ENCODE results near the gene LAIR2. TPM values are rescaled to one million over a fixed set of nuclear protein-coding genes. Genes with fewer than 3 reads are reported as not detected.

LAIR2 gene
- total and polyA plus RNA-seq, 10 of the 15 experiments (the other 5 are each of a cell fraction or from before 2014, with no cell fraction given) = not detected

DNA sequence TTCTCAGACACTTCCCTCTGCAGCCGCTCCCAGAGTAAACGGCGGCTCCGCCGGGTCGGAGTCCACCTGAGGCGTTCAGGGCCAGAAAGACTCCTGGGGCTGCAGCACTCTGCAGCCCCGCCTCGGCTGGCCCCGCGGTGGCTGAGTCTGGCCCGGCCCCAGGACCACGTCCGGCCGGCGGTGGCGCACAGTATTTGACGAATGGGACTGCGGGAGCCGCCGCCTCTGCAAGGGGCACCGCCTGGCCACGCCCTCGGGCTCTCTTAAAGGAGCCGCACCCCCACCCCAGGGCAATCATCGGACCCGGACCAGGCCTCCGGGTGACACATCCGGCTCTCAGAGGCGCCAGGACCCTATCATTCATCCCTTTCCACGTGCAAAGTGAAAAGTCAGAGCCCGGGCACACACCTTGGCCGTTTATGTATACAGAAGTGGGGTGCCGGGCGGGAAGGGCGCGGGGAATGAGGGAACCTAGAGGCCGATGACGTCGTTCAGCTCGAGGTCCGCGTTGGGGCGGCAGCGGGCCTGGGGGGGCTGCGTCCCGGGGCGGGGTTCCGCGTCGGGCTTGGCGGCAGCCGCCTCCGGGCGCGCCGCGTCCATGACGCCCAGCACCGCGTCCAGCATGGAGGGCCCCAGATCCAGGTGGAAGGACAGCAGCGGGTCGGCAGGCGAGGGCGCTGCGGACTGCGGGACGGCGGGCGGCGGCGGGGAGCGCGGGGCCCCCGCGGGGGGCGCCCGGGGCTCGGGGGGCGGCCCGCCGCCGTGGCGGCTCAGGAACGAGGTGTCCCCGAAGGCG lies 37.8 kb upstream of the LAIR2 start (continued):
- TF ChIP-seq JUND (IDR thresholded peaks at IDR 0.05; ENCODE audit: low read depth, low read length) = no peak
- peak; percentile 55 for TF ChIP-seq SP1 (IDR thresholded peaks at IDR 0.05; ENCODE audit: low read depth, low read length)
- no peak for TF ChIP-seq SREBF2 (IDR thresholded peaks at IDR 0.05; ENCODE audit: low read length)
- TF ChIP-seq, protein P1, sequence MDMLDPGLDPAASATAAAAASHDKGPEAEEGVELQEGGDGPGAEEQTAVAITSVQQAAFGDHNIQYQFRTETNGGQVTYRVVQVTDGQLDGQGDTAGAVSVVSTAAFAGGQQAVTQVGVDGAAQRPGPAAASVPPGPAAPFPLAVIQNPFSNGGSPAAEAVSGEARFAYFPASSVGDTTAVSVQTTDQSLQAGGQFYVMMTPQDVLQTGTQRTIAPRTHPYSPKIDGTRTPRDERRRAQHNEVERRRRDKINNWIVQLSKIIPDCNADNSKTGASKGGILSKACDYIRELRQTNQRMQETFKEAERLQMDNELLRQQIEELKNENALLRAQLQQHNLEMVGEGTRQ (IDR thresholded peaks at IDR 0.05; ENCODE audit: borderline replicate concordance, low read depth, low read length) = no peak
- TF ChIP-seq RFX5 (IDR thresholded peaks at IDR 0.05; ENCODE audit: low read depth, low read length) = no peak
- no peak for TF ChIP-seq SPI1 (IDR thresholded peaks at IDR 0.05; ENCODE audit: borderline replicate concordance, insufficient read depth, low read depth, low read length)
- no peak for TF ChIP-seq KDM1A (IDR thresholded peaks at IDR 0.05; ENCODE audit: borderline replicate concordance)
- TF ChIP-seq, protein P2, sequence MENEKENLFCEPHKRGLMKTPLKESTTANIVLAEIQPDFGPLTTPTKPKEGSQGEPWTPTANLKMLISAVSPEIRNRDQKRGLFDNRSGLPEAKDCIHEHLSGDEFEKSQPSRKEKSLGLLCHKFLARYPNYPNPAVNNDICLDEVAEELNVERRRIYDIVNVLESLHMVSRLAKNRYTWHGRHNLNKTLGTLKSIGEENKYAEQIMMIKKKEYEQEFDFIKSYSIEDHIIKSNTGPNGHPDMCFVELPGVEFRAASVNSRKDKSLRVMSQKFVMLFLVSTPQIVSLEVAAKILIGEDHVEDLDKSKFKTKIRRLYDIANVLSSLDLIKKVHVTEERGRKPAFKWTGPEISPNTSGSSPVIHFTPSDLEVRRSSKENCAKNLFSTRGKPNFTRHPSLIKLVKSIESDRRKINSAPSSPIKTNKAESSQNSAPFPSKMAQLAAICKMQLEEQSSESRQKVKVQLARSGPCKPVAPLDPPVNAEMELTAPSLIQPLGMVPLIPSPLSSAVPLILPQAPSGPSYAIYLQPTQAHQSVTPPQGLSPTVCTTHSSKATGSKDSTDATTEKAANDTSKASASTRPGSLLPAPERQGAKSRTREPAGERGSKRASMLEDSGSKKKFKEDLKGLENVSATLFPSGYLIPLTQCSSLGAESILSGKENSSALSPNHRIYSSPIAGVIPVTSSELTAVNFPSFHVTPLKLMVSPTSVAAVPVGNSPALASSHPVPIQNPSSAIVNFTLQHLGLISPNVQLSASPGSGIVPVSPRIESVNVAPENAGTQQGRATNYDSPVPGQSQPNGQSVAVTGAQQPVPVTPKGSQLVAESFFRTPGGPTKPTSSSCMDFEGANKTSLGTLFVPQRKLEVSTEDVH (IDR thresholded peaks at IDR 0.05; ENCODE audit: low read depth, partially characterized antibody) = no peak
- TF ChIP-seq MEF2A (IDR thresholded peaks at IDR 0.05; ENCODE audit: insufficient read depth, low read depth, low read length) = no peak
- TF ChIP-seq DPF2 (IDR thresholded peaks at IDR 0.05) = 0 out of 2 replicates have a peak, but pooled peaks have one; percentile 46
- no peak for TF ChIP-seq NRF1 (conservative IDR thresholded peaks at IDR 0.05; ENCODE audit: low read depth, low read length)
- no peak for TF ChIP-seq EP300 (IDR thresholded peaks at IDR 0.05; ENCODE audit: borderline replicate concordance in 1 of 2, control insufficient read depth in 1 of 2, low read depth in 2 of 2, low read length in 2 of 2)
- TF ChIP-seq RBBP5 (conservative IDR thresholded peaks at IDR 0.05) = no peak
- TF ChIP-seq NBN (IDR thresholded peaks at IDR 0.05) = peak; percentile 65; the same call in 1 of the 2 replicates
- TF ChIP-seq, protein P3, sequence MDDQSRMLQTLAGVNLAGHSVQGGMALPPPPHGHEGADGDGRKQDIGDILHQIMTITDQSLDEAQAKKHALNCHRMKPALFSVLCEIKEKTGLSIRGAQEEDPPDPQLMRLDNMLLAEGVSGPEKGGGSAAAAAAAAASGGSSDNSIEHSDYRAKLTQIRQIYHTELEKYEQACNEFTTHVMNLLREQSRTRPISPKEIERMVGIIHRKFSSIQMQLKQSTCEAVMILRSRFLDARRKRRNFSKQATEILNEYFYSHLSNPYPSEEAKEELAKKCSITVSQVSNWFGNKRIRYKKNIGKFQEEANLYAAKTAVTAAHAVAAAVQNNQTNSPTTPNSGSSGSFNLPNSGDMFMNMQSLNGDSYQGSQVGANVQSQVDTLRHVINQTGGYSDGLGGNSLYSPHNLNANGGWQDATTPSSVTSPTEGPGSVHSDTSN (IDR thresholded peaks at IDR 0.05; ENCODE audit: insufficient replicate concordance, low read depth, low read length) = no peak
- TF ChIP-seq RAD51 (IDR thresholded peaks at IDR 0.05) = no peak
- TF ChIP-seq, protein P4, sequence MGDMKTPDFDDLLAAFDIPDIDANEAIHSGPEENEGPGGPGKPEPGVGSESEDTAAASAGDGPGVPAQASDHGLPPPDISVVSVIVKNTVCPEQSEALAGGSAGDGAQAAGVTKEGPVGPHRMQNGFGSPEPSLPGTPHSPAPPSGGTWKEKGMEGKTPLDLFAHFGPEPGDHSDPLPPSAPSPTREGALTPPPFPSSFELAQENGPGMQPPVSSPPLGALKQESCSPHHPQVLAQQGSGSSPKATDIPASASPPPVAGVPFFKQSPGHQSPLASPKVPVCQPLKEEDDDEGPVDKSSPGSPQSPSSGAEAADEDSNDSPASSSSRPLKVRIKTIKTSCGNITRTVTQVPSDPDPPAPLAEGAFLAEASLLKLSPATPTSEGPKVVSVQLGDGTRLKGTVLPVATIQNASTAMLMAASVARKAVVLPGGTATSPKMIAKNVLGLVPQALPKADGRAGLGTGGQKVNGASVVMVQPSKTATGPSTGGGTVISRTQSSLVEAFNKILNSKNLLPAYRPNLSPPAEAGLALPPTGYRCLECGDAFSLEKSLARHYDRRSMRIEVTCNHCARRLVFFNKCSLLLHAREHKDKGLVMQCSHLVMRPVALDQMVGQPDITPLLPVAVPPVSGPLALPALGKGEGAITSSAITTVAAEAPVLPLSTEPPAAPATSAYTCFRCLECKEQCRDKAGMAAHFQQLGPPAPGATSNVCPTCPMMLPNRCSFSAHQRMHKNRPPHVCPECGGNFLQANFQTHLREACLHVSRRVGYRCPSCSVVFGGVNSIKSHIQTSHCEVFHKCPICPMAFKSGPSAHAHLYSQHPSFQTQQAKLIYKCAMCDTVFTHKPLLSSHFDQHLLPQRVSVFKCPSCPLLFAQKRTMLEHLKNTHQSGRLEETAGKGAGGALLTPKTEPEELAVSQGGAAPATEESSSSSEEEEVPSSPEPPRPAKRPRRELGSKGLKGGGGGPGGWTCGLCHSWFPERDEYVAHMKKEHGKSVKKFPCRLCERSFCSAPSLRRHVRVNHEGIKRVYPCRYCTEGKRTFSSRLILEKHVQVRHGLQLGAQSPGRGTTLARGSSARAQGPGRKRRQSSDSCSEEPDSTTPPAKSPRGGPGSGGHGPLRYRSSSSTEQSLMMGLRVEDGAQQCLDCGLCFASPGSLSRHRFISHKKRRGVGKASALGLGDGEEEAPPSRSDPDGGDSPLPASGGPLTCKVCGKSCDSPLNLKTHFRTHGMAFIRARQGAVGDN (IDR thresholded peaks at IDR 0.05) = peak; percentile 30; the same call in 1 of the 2 replicates
- TF ChIP-seq NR2C2 (IDR thresholded peaks at IDR 0.05; ENCODE audit: borderline replicate concordance, control insufficient read depth, insufficient read length, low read depth) = no peak
- TF ChIP-seq MEF2B (IDR thresholded peaks at IDR 0.05; ENCODE audit: partially characterized antibody, poor library complexity, severe bottlenecking) = peak; percentile 45
- TF ChIP-seq TCF12 (IDR thresholded peaks at IDR 0.05; ENCODE audit: low read depth, low read length) = no peak; the same call in 1 of the 2 replicates
